22Rv1 (cell line): ENCODE measurements around the gene REL.
"Not testable (repeated sequence)": the region's sequence is repeated elsewhere in the genome, so short reads cannot be mapped to it uniquely, and the experiment has no call there.

Experiments used
- ZFX ChIP-seq: fragments of 450-650 bp; IDR thresholded peaks from 2 replicates; pipeline ENCODE4 v1.6.1; 2017; ENCODE audit warnings: antibody characterized with exemption, borderline replicate concordance
- TF ChIP-seq, protein P1 (sequence below): fragments of 450-650 bp; IDR thresholded peaks from 2 replicates; pipeline ENCODE4 v1.5.1; 2017; ENCODE audit warnings: mild to moderate bottlenecking

DNA sequence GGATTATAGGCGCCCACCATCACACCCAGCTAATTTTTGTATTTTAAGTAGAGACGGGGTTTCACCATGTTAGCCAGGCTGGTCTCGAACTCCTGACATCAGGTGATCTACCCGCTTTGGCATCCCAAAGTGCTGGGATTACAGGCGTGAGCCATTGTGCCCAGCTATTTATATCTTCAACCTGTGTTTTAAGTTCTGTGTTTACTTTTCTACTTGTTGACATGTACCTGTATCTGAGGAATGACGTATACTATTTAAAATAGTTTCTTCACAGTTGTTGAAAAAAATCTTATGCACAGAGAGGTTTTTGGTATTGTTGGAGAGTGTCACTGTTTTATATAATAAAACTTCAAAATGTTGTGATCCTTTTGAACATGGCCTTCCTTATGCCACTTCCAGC, 19.9 kb downstream of the REL start:
- TF ChIP-seq, protein P1, sequence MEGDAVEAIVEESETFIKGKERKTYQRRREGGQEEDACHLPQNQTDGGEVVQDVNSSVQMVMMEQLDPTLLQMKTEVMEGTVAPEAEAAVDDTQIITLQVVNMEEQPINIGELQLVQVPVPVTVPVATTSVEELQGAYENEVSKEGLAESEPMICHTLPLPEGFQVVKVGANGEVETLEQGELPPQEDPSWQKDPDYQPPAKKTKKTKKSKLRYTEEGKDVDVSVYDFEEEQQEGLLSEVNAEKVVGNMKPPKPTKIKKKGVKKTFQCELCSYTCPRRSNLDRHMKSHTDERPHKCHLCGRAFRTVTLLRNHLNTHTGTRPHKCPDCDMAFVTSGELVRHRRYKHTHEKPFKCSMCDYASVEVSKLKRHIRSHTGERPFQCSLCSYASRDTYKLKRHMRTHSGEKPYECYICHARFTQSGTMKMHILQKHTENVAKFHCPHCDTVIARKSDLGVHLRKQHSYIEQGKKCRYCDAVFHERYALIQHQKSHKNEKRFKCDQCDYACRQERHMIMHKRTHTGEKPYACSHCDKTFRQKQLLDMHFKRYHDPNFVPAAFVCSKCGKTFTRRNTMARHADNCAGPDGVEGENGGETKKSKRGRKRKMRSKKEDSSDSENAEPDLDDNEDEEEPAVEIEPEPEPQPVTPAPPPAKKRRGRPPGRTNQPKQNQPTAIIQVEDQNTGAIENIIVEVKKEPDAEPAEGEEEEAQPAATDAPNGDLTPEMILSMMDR, result not testable (repeated sequence)
- TF ChIP-seq ZFX, result not testable (repeated sequence)
